Neutrophil (primary cell): Measurements from ENCODE around the gene PRKCE.

Experiments used
- H3K27ac ChIP-seq: fragments of 200-600 bp; sonication (generic); 2 replicates; pipeline ENCODE4 v1.5.1; 2016; ENCODE audit warnings: mild to moderate bottlenecking, moderate library complexity
- H3K27me3 ChIP-seq: fragments of 200-600 bp; sonication (generic); 2 replicates; pipeline ENCODE4 v1.6.0; 2016; ENCODE audit warnings: mild to moderate bottlenecking
- H3K36me3 ChIP-seq: fragments of 200-600 bp; sonication (generic); 2 replicates; pipeline ENCODE4 v1.5.1; 2017
- H3K4me1 ChIP-seq, 2 experiments: fragments of 200-600 bp in 1 of 2; sonication (generic) in 1 of 2; 1 replicate in 1 of 2; 2 replicates in 1 of 2; pipeline versions ENCODE4 v1.5.1 to v1.6.1; 2013 to 2016; ENCODE audit warnings: low read depth in 1 of 2, low read length in 1 of 2, mild to moderate bottlenecking in 1 of 2, moderate library complexity in 1 of 2; ENCODE audit not compliant: control insufficient read depth in 1 of 2, insufficient read depth in 1 of 2
- H3K4me3 ChIP-seq, 2 experiments: fragments of 200-600 bp in 1 of 2; sonication (generic) in 1 of 2; 1 replicate in 1 of 2; 2 replicates in 1 of 2; pipeline ENCODE4 v1.5.1; 2013 to 2016; ENCODE audit warnings: low read depth in 1 of 2, low read length in 1 of 2, mild to moderate bottlenecking in 1 of 2, moderate library complexity in 1 of 2
- H3K9me3 ChIP-seq: fragments of 200-600 bp; sonication (generic); 2 replicates; pipeline ENCODE4 v1.5.1; 2016
- TF ChIP-seq, protein P1 (sequence below): fragments of 200-600 bp; sonication (generic); IDR thresholded peaks from 2 replicates; pipeline ENCODE4 v1.5.1; 2016; ENCODE audit warnings: antibody characterized with exemption

The PRKCE gene

DNA sequence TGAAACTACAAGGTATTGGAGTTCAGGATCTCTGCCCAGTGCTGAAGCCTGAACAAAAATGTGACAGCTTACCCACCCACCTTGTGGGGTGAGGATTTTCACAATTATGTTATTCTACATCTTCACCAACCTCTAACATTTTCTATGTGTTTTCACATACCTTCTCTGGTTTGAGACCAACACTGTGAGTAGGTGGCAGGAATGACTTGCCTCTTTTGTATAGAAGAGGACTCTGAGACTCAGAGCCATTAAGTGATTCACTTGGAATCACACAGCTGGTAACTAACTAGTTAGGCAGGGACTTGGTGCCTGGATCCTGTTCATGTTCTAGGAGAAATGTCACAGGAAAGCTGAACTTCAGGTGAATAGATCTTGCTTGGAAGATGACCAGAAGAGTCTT is 25.7 kb upstream of the PRKCE start:
- Histone ChIP-seq H3K9me3 (no peaks in the 10 kb centered on the region), H3K27me3 (no peaks in the 10 kb centered on the region), H3K36me3 (no peaks in the 10 kb centered on the region), H3K4me3 (no peak overlapping the region), H3K27ac (no peak overlapping the region), H3K4me1 (no peaks in the 10 kb centered on the region)
- TF ChIP-seq, protein P1, sequence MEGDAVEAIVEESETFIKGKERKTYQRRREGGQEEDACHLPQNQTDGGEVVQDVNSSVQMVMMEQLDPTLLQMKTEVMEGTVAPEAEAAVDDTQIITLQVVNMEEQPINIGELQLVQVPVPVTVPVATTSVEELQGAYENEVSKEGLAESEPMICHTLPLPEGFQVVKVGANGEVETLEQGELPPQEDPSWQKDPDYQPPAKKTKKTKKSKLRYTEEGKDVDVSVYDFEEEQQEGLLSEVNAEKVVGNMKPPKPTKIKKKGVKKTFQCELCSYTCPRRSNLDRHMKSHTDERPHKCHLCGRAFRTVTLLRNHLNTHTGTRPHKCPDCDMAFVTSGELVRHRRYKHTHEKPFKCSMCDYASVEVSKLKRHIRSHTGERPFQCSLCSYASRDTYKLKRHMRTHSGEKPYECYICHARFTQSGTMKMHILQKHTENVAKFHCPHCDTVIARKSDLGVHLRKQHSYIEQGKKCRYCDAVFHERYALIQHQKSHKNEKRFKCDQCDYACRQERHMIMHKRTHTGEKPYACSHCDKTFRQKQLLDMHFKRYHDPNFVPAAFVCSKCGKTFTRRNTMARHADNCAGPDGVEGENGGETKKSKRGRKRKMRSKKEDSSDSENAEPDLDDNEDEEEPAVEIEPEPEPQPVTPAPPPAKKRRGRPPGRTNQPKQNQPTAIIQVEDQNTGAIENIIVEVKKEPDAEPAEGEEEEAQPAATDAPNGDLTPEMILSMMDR = no peak

DNA sequence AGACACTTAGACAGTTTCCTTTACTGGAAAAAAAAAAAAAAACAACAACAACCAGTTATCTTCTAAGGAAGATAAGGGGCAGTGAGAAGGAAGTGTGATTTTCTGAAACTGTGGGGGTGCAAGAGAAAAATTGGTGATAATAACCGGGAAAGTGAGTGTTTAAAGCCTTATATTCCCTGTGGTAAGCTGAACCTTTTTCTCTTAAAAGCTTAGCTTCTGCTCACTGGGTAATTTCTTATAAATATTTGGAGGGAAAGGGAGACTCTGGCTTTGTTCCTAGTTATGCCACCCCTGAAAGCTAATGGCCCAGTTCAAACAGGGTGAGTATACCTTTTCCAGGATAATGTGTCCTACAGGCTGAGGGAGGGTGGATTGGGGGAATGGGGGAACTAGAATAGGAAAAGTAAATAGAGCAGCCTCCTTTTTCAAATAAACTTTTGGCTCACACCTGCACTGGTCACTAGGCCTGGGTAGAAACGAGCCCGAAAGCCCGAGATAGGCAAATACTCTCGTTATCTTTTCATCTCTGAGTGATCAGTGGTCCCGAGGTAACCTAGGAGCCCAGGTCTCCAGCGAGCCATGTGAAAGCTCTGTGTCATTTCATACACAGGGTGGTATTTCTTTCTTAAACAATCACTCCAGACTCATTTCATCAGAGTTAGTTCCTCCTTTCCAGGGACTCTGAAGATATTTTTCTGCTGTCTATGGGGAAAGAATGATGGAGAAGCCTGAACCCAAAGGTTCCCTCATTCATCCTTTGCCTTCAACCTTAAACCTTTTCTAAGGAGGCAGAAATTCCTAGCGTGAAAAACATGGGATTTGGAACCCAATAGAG is 24.9 kb upstream of the PRKCE start:
- no peaks in the 10 kb centered on the region for H3K36me3 ChIP-seq
- H3K4me3 ChIP-seq = no peak overlapping the region
- H3K27me3 ChIP-seq = no peaks in the 10 kb centered on the region
- H3K27ac ChIP-seq = no peak overlapping the region
- TF ChIP-seq, protein P1 = no peak
- no peaks in the 10 kb centered on the region for H3K4me1 ChIP-seq
- H3K9me3 ChIP-seq = no peaks in the 10 kb centered on the region

DNA sequence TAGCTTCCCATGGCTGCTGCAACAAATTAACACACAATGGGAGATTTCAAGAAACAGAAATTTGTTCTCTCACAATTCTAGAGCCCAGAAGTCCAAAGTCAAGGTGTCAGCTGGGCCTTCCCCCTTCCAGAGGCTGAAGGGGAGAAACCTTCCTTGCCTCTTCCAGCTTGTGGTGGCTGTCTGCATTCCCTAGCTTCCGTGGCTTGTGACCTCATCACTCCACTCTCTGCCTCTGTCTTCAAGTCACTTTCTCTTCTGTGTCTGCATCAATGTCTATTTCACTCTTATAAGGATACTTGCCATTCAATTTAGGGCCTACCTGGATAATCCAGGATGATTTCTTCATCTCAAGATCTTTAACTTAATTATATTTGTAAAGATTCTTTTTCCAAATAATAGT is 23.6 kb upstream of the PRKCE start:
- Histone ChIP-seq H3K4me1 (no peaks in the 10 kb centered on the region), H3K9me3 (no peaks in the 10 kb centered on the region), H3K4me3 (no peak overlapping the region)

DNA sequence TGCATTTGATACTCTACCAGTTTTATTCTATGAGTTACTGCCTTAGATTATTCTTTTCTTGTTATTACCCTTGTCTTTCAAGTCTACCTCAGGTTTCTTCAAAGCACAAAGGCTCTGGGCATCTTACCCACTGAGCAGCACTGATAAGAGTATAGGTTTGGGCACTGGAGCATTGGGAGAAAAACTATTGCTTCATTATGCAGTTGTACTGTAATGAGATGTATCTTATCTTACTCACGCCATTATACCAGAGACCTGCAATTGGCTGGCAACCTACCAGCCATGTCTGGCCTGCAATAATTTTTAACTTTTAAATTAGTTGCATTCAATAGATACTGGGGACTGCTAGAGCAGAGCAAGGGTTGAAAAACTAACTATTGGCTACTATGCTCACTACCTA is 21.5 kb upstream of the PRKCE start:
- no peaks in the 10 kb centered on the region for H3K9me3 ChIP-seq
- H3K4me3 ChIP-seq = no peak overlapping the region
- no peak overlapping the region for H3K27ac ChIP-seq
- H3K27me3 ChIP-seq = no peaks in the 10 kb centered on the region
- H3K4me1 ChIP-seq = no peaks in the 10 kb centered on the region
- H3K36me3 ChIP-seq = no peaks in the 10 kb centered on the region
- TF ChIP-seq, protein P1 = no peak

More for the DNA sequence above, 23.6 kb upstream of the PRKCE start:
- H3K36me3 ChIP-seq = no peaks in the 10 kb centered on the region
- H3K27me3 ChIP-seq = no peaks in the 10 kb centered on the region
- TF ChIP-seq, protein P1 = no peak
- H3K27ac ChIP-seq = no peak overlapping the region

DNA sequence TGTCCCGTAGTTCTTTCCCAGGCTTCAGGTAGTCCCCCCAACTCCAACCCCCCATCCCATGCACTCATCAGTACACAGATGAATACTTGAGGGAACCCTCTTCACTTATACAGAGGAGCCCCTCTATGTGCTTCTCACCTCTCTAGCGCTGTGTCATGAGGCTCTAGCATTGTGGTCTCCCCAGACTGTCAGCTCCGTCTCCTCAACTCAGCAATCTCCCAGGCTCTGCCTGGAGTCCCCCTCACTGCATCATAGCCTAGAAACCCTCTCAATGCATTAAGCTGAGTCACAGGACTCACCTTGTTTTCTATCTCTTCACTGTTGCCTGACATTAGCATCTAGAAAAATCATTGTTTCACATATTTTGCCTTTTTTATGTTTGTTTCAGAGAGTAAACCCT is 20.2 kb upstream of the PRKCE start:
- no peaks in the 10 kb centered on the region for H3K9me3 ChIP-seq
- no peak overlapping the region for H3K27ac ChIP-seq
- TF ChIP-seq, protein P1 = no peak
- H3K27me3 ChIP-seq = no peaks in the 10 kb centered on the region
- H3K36me3 ChIP-seq = no peaks in the 10 kb centered on the region
- H3K4me3 ChIP-seq = no peak overlapping the region
- H3K4me1 ChIP-seq = no peaks in the 10 kb centered on the region
